ENCODE measurements around the gene WDR89.

WDR89 gene

GRCh38 chr14:63647696-63648410 is 6.2 kb upstream of the WDR89 start:
- Histone ChIP-seq H3K27ac (replicated peaks) (no peak overlapping the region), H3K4me3 (replicated peaks; ENCODE audit: insufficient read depth, low read length) (no peak overlapping the region), H3K27me3 (ENCODE audit: insufficient read depth, poor library complexity, severe bottlenecking) (no peaks in the 10 kb centered on the region)
- DNase-seq (ENCODE audit: low read depth in 1 of 2, low spot score in 1 of 2) = no peak
- no peak for TF ChIP-seq GABPA (IDR thresholded peaks at IDR 0.05; ENCODE audit: low read depth)
- no peak for TF ChIP-seq POLR2AphosphoS5 (IDR thresholded peaks at IDR 0.05; ENCODE audit: low read depth)
- TF ChIP-seq, protein P1, sequence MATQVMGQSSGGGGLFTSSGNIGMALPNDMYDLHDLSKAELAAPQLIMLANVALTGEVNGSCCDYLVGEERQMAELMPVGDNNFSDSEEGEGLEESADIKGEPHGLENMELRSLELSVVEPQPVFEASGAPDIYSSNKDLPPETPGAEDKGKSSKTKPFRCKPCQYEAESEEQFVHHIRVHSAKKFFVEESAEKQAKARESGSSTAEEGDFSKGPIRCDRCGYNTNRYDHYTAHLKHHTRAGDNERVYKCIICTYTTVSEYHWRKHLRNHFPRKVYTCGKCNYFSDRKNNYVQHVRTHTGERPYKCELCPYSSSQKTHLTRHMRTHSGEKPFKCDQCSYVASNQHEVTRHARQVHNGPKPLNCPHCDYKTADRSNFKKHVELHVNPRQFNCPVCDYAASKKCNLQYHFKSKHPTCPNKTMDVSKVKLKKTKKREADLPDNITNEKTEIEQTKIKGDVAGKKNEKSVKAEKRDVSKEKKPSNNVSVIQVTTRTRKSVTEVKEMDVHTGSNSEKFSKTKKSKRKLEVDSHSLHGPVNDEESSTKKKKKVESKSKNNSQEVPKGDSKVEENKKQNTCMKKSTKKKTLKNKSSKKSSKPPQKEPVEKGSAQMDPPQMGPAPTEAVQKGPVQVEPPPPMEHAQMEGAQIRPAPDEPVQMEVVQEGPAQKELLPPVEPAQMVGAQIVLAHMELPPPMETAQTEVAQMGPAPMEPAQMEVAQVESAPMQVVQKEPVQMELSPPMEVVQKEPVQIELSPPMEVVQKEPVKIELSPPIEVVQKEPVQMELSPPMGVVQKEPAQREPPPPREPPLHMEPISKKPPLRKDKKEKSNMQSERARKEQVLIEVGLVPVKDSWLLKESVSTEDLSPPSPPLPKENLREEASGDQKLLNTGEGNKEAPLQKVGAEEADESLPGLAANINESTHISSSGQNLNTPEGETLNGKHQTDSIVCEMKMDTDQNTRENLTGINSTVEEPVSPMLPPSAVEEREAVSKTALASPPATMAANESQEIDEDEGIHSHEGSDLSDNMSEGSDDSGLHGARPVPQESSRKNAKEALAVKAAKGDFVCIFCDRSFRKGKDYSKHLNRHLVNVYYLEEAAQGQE (IDR thresholded peaks at IDR 0.05; ENCODE audit: insufficient replicate concordance, low read depth) = no peak
- TF ChIP-seq, protein P2, sequence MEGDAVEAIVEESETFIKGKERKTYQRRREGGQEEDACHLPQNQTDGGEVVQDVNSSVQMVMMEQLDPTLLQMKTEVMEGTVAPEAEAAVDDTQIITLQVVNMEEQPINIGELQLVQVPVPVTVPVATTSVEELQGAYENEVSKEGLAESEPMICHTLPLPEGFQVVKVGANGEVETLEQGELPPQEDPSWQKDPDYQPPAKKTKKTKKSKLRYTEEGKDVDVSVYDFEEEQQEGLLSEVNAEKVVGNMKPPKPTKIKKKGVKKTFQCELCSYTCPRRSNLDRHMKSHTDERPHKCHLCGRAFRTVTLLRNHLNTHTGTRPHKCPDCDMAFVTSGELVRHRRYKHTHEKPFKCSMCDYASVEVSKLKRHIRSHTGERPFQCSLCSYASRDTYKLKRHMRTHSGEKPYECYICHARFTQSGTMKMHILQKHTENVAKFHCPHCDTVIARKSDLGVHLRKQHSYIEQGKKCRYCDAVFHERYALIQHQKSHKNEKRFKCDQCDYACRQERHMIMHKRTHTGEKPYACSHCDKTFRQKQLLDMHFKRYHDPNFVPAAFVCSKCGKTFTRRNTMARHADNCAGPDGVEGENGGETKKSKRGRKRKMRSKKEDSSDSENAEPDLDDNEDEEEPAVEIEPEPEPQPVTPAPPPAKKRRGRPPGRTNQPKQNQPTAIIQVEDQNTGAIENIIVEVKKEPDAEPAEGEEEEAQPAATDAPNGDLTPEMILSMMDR (IDR thresholded peaks at IDR 0.05; ENCODE audit: insufficient read depth, low read length) = no peak
- no peak for TF ChIP-seq SPI1 (IDR thresholded peaks at IDR 0.05; ENCODE audit: borderline replicate concordance, low read depth)

DNA sequence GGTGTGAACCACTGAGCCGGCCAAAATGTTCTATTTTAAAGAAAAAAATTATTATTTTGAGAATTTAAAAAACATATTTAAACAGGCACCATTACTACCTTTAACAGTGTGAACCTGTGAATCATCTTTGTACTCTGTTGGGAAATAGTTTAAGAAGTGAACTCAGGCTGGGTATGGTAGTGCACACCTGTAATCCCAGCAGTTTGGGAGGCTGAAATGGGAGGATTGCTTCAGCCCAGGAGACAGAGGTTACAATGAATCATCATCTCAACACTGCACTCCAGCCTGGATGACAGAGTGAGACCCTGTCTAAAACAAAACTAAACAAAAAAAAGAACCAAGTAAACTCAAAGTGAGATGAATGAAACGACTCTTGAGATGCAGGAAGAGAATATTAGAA is 3.1 kb upstream of the WDR89 start:
- Histone ChIP-seq H3K27ac (replicated peaks) (no peak overlapping the region), H3K27me3 (ENCODE audit: insufficient read depth, poor library complexity, severe bottlenecking) (no peaks in the 10 kb centered on the region), H3K4me3 (replicated peaks; ENCODE audit: insufficient read depth, low read length) (no peak overlapping the region)
- TF ChIP-seq, protein P1 (IDR thresholded peaks at IDR 0.05; ENCODE audit: insufficient replicate concordance, low read depth) = no peak
- TF ChIP-seq GABPA (IDR thresholded peaks at IDR 0.05; ENCODE audit: low read depth) = no peak
- TF ChIP-seq, protein P2 (IDR thresholded peaks at IDR 0.05; ENCODE audit: insufficient read depth, low read length) = no peak
- no peak for TF ChIP-seq SPI1 (IDR thresholded peaks at IDR 0.05; ENCODE audit: borderline replicate concordance, low read depth)
- no peak for TF ChIP-seq POLR2AphosphoS5 (IDR thresholded peaks at IDR 0.05; ENCODE audit: low read depth)
- DNase-seq (ENCODE audit: low read depth in 1 of 2, low spot score in 1 of 2) = no peak

- H3K27ac ChIP-seq (replicated peaks) = peak overlapping the region; percentile 88
- H3K27me3 ChIP-seq (ENCODE audit: insufficient read depth, poor library complexity, severe bottlenecking) = no peaks in the 10 kb centered on the region
- H3K4me3 ChIP-seq (replicated peaks; ENCODE audit: insufficient read depth, low read length) = peak overlapping the region; percentile 64
- TF ChIP-seq, protein P1 (IDR thresholded peaks at IDR 0.05; ENCODE audit: insufficient replicate concordance, low read depth) = no peak
- TF ChIP-seq POLR2AphosphoS5 (IDR thresholded peaks at IDR 0.05; ENCODE audit: low read depth) (no peak), SPI1 (IDR thresholded peaks at IDR 0.05; ENCODE audit: borderline replicate concordance, low read depth) (no peak), GABPA (IDR thresholded peaks at IDR 0.05; ENCODE audit: low read depth) (no peak)
- TF ChIP-seq, protein P2 (IDR thresholded peaks at IDR 0.05; ENCODE audit: insufficient read depth, low read length) = no peak
- DNase-seq (ENCODE audit: low read depth in 1 of 2, low spot score in 1 of 2) = no peak
Observed at GRCh38 chr14:63642656-63643382, 1.1 kb upstream of the WDR89 start.
